NCI-H2029 treated with DMSO at 0.1 percent for 48 hours (cell line): ENCODE data around the gene ADAMTS19.
"Not testable (repeated sequence)": the region's sequence is repeated elsewhere in the genome, so short reads cannot be mapped to it uniquely, and the experiment has no call there.

Experiments used
- DNase-seq: peaks from one replicate; lab custom pipeline; 2025; lab: John Stamatoyannopoulos, UW

Gene ADAMTS19

DNA sequence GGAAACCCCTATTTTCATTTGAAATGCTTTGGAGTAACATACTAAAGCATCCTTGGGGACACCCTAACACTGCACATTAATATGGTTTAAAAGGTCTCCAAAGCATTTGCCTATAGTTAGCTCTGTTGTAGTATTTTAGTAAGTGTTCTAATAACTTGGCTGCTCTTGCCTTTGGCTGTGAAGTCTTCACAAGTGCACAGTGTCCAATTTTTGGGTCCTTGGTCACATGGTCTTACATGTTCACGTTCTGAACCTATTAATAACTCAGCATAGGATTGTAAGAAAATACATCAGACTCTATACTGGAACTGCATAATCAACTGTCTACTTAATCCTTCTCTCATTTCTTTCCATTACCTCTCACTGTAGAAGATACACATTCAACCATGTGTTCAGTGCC, 17.4 kb downstream of the ADAMTS19 start:
- DNase-seq = no peak

DNA sequence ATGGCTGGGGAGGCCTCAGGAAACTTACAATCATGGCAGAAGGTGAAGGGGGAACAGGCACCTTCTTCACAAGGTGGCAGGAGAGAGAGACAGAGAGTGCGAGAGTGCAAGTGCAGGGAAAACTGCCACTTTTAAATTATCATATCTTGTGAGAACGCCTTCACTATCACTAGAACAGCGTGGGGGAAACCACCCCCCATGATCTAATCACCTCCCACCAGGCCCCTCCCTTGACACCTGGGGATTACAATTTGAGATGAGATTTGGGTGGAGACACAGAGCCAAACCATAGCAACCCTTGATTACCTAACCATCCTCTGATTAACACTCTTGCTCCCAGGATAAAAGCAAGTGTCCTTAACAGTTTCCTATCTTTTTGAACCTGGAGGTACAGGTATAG, 21.1 kb downstream of the ADAMTS19 start:
- DNase-seq = no peak

DNA sequence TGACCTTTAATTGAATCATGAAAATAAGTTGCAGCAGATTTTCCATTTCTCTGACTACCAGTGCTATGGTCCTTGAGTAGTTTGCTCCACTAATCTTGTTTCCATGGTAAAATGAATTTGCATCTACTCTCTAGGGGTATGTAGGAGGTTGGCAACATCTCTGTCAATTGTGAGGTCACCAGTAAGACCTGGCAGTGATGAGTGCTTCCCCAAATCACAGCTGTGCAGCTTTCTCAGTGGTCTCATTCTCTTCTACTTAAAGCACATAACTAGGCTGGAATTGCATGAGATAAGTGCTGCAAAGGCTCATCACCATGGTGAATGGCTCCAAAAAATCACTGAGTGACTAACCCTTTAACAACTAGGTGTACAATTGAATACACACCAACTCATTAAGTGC, 36.3 kb downstream of the ADAMTS19 start:
- DNase-seq = no peak

DNA sequence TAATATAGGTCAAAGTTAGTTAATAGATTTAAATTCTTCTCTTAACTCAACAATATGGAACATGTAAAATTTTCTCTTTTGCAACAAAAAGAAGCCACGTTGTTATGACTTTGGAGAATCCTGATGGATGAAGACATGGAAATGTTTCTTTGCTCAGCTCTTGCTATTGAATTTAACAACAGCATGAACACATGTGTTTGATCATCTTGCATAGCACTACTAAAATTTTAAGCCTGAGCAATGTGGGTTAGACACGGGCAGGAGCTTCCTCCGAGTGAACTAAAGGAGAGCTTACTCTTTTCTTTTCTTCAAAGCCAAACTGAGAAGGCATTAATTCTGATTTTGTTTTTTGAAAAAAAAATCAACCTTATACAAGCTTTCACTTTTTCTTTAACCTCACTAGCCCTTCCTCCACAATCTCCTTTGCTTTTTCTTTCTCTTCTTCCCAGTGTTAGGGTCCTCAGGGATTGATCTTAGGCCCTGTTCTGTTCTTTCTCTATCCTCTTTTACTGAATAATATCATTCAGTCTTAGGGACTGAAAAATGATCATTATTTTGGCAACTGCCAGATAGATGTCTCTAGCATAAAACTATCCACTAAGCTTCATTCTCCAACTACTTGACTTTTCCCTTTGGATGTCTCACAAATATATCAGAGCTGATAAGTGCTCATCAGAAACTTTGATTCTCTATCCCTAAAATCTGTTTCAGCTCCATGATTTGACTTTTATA, 36.9 kb downstream of the ADAMTS19 start:
- no peak for DNase-seq

DNA sequence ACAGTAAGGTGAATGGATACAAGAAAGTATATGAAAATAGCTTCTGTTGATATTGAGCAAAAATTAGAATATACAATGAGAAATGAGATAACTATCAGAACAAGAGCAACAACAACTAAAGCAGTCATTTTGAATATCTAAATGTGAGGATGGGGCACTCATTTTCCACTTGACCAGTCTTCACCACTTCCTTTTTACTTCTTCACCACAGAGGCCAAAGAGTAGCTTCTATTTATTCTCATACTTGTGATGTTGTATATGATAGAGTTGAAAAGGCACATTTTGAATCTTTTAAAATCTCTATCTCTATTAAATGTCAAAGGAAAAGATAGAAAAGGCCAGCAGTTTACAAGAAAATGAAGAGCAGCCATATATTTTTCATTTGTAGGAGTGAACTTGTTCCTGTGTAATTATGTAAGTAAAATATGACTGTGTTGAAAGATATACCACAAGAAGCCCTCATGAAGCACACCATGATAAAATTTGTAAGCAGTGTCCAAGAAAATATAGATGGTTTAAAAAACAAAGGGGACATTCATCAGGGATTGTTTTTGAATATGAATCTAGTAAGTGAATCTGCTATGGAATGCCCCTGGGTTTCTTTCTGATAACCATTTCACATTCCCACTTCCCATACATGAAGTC, 39.2 kb downstream of the ADAMTS19 start:
- DNase-seq = no peak

DNA sequence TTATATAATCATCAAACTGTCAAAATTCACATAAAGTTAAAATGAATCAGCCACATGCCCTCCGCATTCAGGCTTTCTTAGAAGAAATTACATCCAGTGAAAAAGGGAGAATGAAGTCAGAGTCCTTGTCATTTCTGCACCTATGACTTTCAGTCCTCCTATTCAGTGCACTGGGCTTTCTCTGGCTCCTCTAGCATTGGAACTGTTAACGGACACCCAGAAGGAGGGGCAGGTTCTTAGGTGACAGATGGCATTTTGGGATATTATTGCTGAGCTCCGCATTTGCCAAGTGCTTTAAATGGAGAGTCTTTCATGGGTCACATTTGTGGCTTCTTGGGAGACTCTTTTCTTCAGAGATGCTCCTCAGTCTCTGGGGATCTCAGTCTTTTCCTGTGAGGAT, 40.0 kb downstream of the ADAMTS19 start:
- DNase-seq = no peak

DNA sequence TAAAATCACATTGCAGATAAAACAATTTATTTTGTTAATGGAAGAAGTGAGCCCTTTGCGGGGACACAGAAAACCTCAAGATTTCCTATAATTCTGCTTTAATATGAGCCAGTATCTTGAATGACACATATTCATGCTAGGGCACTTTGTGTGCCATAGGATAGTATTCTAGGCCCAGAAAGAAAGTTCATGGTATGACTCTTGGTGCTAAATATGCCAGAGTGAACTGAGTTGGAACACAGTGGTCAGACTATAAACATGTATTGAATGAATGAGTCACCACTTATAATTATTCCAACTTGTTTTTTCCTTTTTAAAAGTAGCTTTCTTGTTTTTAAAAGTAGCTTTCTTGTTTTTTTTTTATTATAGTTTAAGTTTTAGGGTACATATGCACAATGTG, 46.0 kb downstream of the ADAMTS19 start:
- DNase-seq = no peak

DNA sequence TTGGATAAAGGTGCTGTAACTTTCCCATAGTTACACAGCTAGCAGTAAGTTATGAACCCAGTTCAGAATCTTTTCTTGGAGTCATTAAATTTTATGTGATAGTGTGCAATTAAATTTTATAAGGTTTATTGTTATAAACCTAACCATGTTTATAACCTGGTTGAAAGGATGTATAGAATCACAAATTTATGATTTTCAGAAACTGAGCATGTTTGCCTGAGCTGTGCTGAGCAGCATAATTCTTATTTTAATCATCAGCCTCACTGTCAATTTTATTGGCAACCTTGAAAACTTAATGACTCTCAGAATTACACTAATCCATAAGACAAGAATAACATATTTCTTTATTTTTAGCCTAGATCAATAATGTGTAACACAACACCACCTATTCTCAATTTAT, 46.9 kb downstream of the ADAMTS19 start:
- DNase-seq = no peak

DNA sequence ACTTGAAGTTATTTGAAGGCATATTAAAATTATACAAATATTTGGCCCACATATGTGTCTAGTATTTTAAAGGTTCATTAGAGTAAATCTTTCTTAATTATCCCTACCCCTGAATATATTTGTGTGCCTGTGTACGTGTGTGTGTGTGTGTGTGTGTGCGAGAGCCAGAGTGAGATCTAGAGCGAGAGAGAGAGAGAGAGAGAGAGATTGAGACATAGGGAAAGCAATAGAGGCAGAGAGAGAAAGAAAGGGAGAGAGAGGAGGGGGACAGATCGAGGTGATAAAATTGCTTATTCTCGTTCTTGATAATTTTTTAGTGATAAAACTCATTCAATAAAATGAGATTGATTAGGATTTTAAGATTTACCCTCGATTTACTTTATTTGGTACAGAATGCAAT, 47.4 kb downstream of the ADAMTS19 start:
- DNase-seq = no peak

DNA sequence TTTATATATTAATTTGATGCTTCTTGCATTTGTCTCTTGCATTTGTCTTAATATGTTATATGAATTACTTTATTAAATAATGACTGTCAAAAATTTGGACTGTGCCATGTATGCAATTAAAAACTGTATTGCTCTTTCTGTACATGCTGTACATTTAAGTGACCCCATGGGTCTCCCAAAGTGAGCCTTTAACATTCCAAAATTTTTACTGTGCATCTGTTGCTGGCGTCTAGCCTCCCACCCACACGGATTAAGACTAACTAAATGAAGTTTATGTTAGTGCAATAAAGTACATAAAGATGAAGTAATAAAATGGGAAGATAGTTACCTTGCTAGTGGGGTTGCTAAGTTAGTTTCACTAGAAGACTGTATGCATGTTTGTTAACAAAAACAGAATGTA, 48.5 kb downstream of the ADAMTS19 start:
- DNase-seq = no peak

DNA sequence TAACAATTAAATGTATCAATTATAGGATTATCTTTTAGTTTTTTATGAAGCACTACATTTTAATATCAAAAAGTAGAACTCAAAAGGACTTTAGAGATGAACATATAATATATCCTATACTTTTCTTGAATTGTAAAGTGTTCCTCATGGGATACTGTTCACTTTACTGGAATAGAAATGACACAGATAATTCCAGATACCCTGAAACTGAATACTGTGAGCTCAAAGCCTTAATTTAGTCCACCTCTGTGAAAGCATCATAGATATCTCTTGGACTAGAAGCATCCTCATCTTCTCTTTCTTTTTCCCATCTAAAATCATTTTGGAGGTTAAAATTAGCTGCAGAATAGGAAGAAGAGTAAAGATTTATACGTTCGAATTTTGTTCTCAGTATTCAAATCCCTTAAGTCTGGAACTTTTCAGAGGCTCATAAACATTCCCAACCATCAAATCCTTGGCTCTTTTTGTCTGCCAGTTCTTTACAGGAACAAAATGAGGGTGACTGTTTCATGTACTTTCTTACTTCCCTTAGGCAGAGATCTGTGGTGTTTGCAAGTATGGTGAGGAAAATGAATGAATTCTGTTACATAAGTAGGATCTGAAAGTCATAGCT, 49.4 kb downstream of the ADAMTS19 start:
- DNase-seq = no peak

DNA sequence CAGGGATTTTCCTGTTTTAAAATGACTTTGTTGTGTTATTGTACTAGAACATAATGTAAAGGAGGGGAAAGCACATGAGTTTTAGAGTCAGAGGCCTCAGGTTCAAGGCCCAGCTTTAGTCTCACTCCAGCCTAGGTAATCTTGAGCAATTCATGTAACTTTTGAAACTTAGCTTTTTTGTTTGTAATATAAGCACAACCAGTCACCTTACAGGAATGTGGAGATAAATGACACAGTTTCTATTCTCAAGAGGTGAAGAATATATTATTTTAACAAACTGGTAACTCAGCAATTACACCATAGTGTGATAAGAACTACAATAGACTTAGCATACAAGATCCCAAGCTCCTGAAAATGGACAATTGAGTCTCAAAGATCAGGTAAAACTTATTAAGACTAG, 51.2 kb downstream of the ADAMTS19 start:
- no peak for DNase-seq

DNA sequence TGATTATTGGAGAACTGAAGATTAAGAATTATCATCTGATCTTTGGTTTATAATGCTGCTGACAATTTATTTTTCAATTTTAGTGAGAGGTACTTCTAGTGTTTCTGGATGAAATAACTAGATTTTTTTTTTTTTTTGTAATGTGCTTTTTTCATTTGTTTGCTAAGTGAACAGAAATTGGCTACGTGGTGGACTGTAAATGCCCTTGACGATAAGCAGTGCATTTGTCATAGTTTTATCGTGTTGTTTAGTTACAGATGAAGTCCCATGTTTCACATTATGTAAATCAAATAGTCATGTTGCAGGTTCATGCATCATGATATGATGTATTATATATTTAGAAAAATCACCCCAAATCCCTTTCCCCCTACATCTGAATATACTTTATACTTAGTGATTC, 81.0 kb downstream of the ADAMTS19 start:
- DNase-seq = no peak

DNA sequence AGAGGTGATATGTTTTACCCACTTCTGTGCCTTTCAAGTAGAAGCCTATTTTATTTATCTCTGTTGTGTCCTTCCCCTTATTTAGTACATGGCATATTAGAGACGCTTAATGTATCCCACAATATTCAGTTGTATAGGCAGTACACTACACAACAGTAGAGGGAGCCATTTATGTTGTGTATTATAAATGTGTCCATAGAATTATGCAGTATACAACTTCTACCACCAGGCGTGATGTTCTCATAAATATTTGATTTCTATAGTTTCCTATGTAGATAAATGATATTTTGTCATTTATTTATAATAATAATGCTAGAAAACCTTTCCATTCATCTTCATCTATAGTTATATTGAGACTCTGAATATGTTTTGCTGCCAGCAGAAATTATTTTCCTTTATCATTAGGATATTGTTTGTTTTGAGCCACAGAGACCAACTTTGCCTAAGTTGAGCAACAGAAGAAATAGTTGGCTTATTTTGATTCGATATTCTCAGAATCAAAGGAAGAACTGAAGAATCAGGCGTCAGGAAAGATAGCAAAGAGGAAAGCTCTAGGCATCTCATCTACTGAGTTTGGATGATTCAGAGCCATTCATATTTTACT, 81.7 kb downstream of the ADAMTS19 start:
- no peak for DNase-seq

DNA sequence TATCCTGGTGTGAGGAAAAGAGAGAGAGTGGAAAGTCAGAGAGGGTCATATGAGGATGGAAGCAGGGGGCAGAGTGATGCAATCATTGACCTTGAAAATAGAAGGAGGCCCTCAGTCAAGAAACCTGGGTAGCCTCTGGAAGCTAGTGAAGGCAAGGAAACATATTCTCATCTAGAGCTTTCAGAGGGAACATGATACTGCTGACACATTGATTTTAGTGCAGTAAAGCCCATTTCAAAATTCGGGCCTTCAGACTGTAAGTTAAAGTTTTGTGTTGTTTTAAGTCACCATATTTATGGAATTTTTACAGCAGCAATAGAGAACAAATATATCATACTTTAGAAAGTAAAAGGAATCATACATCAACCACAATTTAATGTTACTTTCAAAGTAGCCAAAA, 87.0 kb downstream of the ADAMTS19 start:
- no peak for DNase-seq

DNA sequence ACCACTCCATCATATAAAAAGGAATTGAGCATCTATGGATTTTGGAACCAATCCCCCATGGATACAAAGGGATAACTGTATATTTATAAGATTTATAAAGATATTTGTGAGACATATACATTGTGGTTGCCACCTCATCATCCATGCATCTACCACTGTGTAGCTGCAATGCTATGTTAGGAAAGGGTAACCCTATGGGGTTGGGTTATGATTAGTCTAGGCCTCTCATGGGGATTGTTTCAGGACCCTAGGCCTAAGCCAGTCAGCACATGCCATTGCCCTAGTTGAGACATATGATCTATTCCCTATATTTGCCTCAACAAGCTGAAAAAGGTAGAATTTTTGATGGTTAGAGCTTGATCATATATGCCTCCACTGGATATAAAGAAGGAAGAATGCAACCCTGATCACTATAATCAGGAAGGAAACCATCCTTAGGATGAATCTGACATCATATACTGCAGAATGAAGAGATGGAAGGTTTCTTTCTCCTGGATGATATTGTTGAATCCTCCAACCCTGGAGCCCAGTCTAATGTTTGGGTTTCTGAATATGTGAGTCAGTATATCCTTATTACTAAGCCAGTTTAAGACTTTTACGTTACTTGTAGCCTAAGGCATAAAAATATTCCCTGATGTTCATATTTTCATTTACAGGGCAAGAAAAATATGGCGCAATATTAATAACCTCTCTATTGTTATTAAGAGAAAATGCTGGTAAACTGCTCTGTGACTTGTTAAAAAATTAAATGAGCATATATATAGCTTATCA, 94.2 kb downstream of the ADAMTS19 start:
- no peak for DNase-seq

DNA sequence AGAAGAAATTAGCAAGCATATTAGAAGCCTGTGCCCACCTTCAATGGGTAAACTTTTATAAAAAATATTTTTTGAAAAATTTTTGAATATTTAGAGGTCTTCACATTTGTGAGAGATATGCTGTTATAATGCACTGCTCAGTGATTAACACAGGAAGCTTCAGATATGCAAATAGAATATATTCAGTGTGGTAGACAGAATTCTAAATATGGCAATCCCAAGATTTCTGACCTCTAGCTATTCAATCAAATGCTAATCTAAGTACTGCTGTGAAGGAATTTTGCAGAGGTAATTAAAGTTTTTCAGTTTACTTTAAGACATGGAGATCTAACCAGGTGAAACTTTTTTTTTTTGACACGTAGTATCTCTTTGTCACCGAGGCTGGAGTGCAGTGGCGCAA, 103.5 kb downstream of the ADAMTS19 start:
- no peak for DNase-seq

DNA sequence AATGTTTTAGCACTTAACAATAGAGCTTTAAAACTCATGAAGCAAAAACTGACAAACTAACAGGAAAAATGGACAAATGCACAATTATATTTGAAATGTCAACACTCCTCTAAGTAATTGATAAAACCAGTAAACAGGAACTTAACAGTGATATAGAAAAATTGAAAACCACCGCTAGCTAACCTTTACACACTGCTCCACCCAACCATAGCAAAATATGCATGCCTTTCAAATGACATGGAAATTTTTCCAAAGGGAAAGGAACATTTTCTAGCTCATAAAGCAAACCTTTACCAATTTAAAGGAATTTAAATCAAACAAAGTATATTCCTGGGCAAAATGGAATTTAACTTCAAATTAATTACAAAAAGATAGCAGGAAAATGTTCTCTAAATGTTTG, 109.2 kb downstream of the ADAMTS19 start:
- DNase-seq = no peak

DNA sequence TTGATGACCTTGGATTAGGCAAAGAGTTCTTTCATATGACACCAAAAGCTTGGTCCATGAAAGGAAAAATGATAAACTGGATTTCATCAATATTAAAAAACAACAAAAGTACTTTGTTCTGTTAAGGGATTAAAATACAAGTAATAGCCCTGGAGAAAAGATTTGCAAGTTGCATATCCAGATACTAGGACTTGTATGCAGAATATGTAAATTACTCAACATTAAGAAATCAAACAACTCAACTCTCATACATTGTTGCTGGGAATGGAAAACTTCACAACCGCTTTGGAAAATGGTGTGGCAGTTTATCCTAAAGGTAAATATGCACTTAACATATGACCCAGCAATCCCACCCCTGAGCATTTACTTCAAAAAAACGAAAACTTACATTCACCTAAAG, 112.0 kb downstream of the ADAMTS19 start:
- no peak for DNase-seq

DNA sequence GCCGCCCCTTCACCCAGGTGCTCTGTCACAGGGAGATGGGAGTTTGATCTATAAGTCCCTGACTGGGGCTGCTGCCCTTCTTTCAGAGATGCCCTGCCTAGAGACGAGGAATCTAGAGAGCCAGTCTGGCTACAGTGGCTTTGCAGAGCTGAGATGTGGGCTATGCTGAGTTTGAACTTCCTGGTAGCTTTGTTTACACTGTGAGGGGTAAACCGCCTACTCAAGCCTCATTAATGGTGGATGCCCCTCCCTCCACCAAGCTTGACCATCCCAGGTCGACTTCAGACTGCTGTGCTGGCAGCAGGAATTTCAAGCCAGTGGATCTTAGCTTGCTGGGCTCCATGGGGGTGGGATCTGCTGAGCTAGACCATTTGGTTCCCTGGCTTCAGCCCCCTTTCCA, 124.4 kb downstream of the ADAMTS19 start:
- not testable (repeated sequence) for DNase-seq

DNA sequence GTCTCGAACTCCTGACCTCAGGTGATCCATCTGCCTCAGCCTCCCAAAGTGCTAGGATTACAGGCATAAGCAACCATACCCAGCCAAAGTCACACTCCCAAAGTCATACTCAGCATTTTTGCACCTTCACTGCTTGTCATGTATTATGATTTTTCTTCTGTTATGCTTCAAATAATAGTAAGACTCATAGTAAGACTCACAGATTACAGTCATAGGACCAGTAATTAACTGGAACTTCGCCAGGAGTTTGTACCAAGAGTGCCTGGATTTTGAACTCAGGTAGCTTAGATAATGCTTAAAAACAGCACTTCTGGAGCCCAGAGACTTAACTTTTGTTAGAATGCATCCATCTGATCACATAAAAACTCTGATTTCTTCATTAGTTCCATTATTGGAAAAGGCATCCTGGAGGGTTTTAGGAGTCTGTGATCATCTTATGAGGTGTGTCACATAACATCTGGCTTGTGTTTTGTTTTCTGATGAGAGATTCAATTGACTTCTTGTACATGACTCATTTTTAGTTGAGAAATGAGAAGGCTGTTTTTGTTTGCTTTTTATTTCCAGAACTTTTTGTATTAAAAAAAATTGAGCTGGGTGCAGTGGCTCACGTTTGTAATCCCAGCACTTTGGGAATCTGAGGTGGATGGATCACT, 131.5 kb downstream of the ADAMTS19 start:
- no peak for DNase-seq

DNA sequence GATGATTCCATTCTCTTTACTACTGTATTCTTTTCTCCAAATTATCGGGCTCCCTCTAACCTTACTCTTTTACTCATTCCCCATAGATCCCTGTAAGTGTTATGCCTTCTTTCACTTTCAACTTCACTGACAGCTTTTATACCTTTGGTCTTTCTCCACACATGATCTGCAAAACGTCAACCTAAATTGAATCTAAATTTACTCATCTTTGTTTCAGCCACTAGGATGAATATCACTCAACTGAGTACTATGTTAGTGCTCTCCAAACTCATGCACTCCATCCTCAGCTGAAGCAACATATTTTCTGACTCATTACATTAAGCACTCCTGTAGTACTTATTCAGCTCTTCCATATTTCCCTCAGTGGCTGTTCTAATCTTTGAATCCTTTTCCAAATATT, 133.4 kb downstream of the ADAMTS19 start:
- DNase-seq = no peak
